DOHH2 (cell line): Measurements from ENCODE around the gene SYT6.

Experiments used
- H3F3A ChIP-seq: fragments of 200-600 bp; sonication (generic), shearing (Covaris generic); 2 replicates; pipeline ENCODE4 v1.6.0; 2016; ENCODE audit warnings: antibody characterized with exemption, mild to moderate bottlenecking; ENCODE audit not compliant: control insufficient read depth, insufficient read depth
- H3K27ac ChIP-seq: fragments of 200-600 bp; sonication (generic); 2 replicates; pipeline ENCODE4 v1.5.1; 2014; ENCODE audit warnings: low read depth, mild to moderate bottlenecking, low read length, moderate library complexity
- H3K27me3 ChIP-seq: fragments of 200-600 bp; sonication (generic); 2 replicates; pipeline ENCODE4 v1.6.1; 2014; ENCODE audit warnings: mild to moderate bottlenecking, low read length, mixed read lengths; ENCODE audit not compliant: control insufficient read depth
- H3K36me3 ChIP-seq: fragments of 200-600 bp; sonication (generic); 2 replicates; pipeline ENCODE4 v1.6.1; 2014; ENCODE audit warnings: mild to moderate bottlenecking, low read length, moderate library complexity, mixed read lengths; ENCODE audit not compliant: control insufficient read depth
- H3K4me1 ChIP-seq: fragments of 200-600 bp; sonication (generic); 2 replicates; pipeline ENCODE4 v1.6.1; 2014; ENCODE audit warnings: mild to moderate bottlenecking, low read length, mixed read lengths; ENCODE audit not compliant: control insufficient read depth
- H3K4me2 ChIP-seq: fragments of 200-600 bp; sonication (generic); 2 replicates; pipeline ENCODE4 v1.6.0; 2014; ENCODE audit warnings: mild to moderate bottlenecking, low read length, moderate library complexity
- H3K4me3 ChIP-seq: fragments of 200-600 bp; sonication (generic); 2 replicates; pipeline ENCODE4 v1.5.1; 2014; ENCODE audit warnings: mild to moderate bottlenecking, low read length, mixed read lengths
- H3K79me2 ChIP-seq: fragments of 200-600 bp; sonication (generic); 2 replicates; pipeline ENCODE4 v1.6.1; 2014; ENCODE audit warnings: mild to moderate bottlenecking, low read length, mixed read lengths; ENCODE audit not compliant: control insufficient read depth
- H3K9me2 ChIP-seq: fragments of 200-600 bp; sonication (generic); replicated peaks from 2 replicates; pipeline ENCODE4 v1.6.1; 2014; ENCODE audit warnings: mild to moderate bottlenecking, low read length, mixed read lengths; ENCODE audit not compliant: control insufficient read depth
- H3K9me3 ChIP-seq: fragments of 200-600 bp; sonication (generic); 2 replicates; pipeline ENCODE4 v1.6.1; 2014; ENCODE audit warnings: antibody characterized with exemption, low read length, mixed read lengths; ENCODE audit not compliant: control insufficient read depth, insufficient read depth
- H4K20me1 ChIP-seq: fragments of 200-600 bp; sonication (generic); 2 replicates; pipeline ENCODE4 v1.6.0; 2014; ENCODE audit warnings: low read depth, mild to moderate bottlenecking, antibody characterized with exemption, low read length, moderate library complexity; ENCODE audit not compliant: control insufficient read depth, insufficient read depth
- CTCF ChIP-seq: fragments of 200-600 bp; sonication (generic); IDR thresholded peaks from one replicate; pipeline ENCODE4 v1.5.1; 2014; ENCODE audit warnings: antibody characterized with exemption, mild to moderate bottlenecking, low read depth, low read length; ENCODE audit not compliant: poor library complexity, severe bottlenecking
- EZH2phosphoT487 ChIP-seq: fragments of 200-600 bp; sonication (generic); IDR thresholded peaks from 2 replicates; pipeline ENCODE4 v1.6.1; 2017; ENCODE audit warnings: borderline replicate concordance, mild to moderate bottlenecking, antibody characterized with exemption, low read length, moderate library complexity, mixed read lengths

Gene SYT6

GRCh38 chr1:114080511-114081436 lies 72.9 kb downstream of the SYT6 start:
- H3F3A ChIP-seq: no peaks in the 10 kb centered on the region
- no peak for TF ChIP-seq CTCF
- TF ChIP-seq EZH2phosphoT487: no peak
- peaks cover 4% of the 10 kb centered on the region; the same call in 1 of the 2 replicates for H3K27me3 ChIP-seq
- H3K4me3 ChIP-seq: no peak overlapping the region
- H3K36me3 ChIP-seq: no peaks in the 10 kb centered on the region
- H3K9me3 ChIP-seq: no peaks in the 10 kb centered on the region
- H4K20me1 ChIP-seq: no peaks in the 10 kb centered on the region
- no peak overlapping the region for H3K27ac ChIP-seq
- no peaks in the 10 kb centered on the region for H3K79me2 ChIP-seq
- no peaks in the 10 kb centered on the region for H3K4me1 ChIP-seq
- no peaks in the 10 kb centered on the region for H3K9me2 ChIP-seq
- no peak overlapping the region for H3K4me2 ChIP-seq

GRCh38 chr1:114079596-114080190 lies 74.0 kb downstream of the SYT6 start:
- no peak for TF ChIP-seq CTCF
- no peak for TF ChIP-seq EZH2phosphoT487
- Histone ChIP-seq H3K79me2 (no peaks in the 10 kb centered on the region), H3K27ac (no peak overlapping the region), H3K9me3 (no peaks in the 10 kb centered on the region), H3K4me2 (no peak overlapping the region), H3K36me3 (no peaks in the 10 kb centered on the region), H3K4me1 (no peaks in the 10 kb centered on the region), H3K4me3 (no peak overlapping the region), H3K9me2 (no peaks in the 10 kb centered on the region), H3K27me3 (peaks cover 4% of the 10 kb centered on the region; the same call in 1 of the 2 replicates), H3F3A (no peaks in the 10 kb centered on the region), H4K20me1 (no peaks in the 10 kb centered on the region)

- H3K4me2 ChIP-seq: no peak overlapping the region
- no peaks in the 10 kb centered on the region for H3K36me3 ChIP-seq
- no peaks in the 10 kb centered on the region for H3K79me2 ChIP-seq
- TF ChIP-seq CTCF (no peak), EZH2phosphoT487 (no peak)
- no peaks in the 10 kb centered on the region for H3K4me1 ChIP-seq
- H3K27me3 ChIP-seq: peaks cover 4% of the 10 kb centered on the region; the same call in 1 of the 2 replicates
- no peaks in the 10 kb centered on the region for H3F3A ChIP-seq
- no peaks in the 10 kb centered on the region for H4K20me1 ChIP-seq
- no peaks in the 10 kb centered on the region for H3K9me3 ChIP-seq
- no peak overlapping the region for H3K4me3 ChIP-seq
- H3K9me2 ChIP-seq: no peaks in the 10 kb centered on the region
- no peak overlapping the region for H3K27ac ChIP-seq
Observed at GRCh38 chr1:114078116-114078515, 75.6 kb downstream of the SYT6 start.
